HG03196 (cell line): ENCODE measurements around the gene GP5.

Experiments
- ATAC-seq: cut with Tn5 transposase; IDR thresholded peaks from one replicate; pipeline ENCODE4 v1.9.1; 2021; ENCODE audit not compliant: unreplicated experiment

The GP5 gene

GRCh38 chr3:194399166-194399565, at the start of gene GP5:
Gene GP5, minus strand, starts transcription at chr3:194399266. Its CDS starts 984 bp downstream, at chr3:194398282.
- ATAC-seq = no peak

GRCh38 chr3:194447657-194448056, 48.6 kb upstream of the GP5 start:
- no peak for ATAC-seq

- ATAC-seq = no peak
These were observed 48.1 kb upstream of the GP5 start for GRCh38 chr3:194447161-194447560.

- no peak for ATAC-seq
These were observed 47.7 kb upstream of the GP5 start for GRCh38 chr3:194446754-194447153.

- no peak for ATAC-seq
These were observed 47.1 kb upstream of the GP5 start for GRCh38 chr3:194446172-194446571.

- ATAC-seq = no peak
These were observed 44.8 kb upstream of the GP5 start for GRCh38 chr3:194443901-194444300.

GRCh38 chr3:194440756-194441155, 41.7 kb upstream of the GP5 start:
- ATAC-seq = no peak

- no peak for ATAC-seq
These were observed 41.0 kb upstream of the GP5 start for GRCh38 chr3:194439881-194440550.

- ATAC-seq = no peak
These were observed 35.4 kb upstream of the GP5 start for GRCh38 chr3:194434503-194434902.

- no peak for ATAC-seq
These were observed 32.5 kb upstream of the GP5 start for GRCh38 chr3:194431554-194431953.

GRCh38 chr3:194425399-194425798, 26.3 kb upstream of the GP5 start:
- no peak for ATAC-seq

- ATAC-seq = no peak
These were observed 25.9 kb upstream of the GP5 start for GRCh38 chr3:194424953-194425352.

- no peak for ATAC-seq
These were observed 25.3 kb upstream of the GP5 start for GRCh38 chr3:194424373-194424772.

- ATAC-seq = no peak
These were observed 24.3 kb upstream of the GP5 start for GRCh38 chr3:194423317-194423716.

- no peak for ATAC-seq
These were observed 23.1 kb upstream of the GP5 start for GRCh38 chr3:194422188-194422587.

GRCh38 chr3:194418671-194419070, 19.6 kb upstream of the GP5 start:
- ATAC-seq = no peak

- ATAC-seq = no peak
These were observed 8.4 kb upstream of the GP5 start for GRCh38 chr3:194407423-194407822.

GRCh38 chr3:194405766-194406165, 6.7 kb upstream of the GP5 start:
- no peak for ATAC-seq

GRCh38 chr3:194404365-194405140, 5.5 kb upstream of the GP5 start:
- ATAC-seq = no peak

- ATAC-seq = no peak
These were observed 2.8 kb upstream of the GP5 start for GRCh38 chr3:194401868-194402329.

GRCh38 chr3:194401346-194401745, 2.3 kb upstream of the GP5 start:
- ATAC-seq = no peak

GRCh38 chr3:194399874-194400411, 877 bp upstream of the GP5 start:
- no peak for ATAC-seq
